Measurements from ENCODE around the gene THSD4.
A peak's percentile ranks its signal among the peaks of the same experiment; 100 is the strongest.

Gene THSD4

DNA sequence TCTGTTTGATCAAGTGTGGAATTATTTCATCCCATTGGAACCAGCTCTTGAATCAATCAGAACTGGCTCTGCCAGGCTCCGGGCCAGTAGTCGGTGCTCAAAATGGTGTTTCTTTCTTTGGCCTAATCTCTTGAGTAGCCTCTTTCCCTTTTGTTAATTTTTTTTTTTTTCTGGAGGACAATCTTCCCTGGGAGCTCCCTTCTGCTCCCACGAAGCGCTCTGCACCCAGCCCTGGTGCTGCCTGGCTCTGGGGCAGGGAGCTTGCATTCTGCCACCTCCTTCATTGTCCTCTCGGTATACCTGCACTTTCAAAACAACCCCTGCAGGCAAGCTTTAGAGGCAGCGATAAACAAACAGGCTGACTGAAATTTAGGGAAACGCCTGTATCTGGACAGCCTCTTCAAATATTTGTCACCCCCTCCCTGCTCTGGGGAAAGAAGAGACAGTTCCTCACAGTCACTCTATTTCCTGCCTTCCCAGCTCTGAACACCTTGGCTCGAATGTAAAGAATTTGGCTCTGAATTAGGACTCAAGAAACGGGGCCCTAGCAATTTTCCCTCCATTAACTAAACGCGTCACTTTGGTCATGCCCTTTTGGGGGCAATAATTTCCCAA is 1.1 kb upstream of the THSD4 start:
- Histone ChIP-seq H3K27me3 (ENCODE audit: control insufficient read depth in 1 of 2, insufficient read depth in 2 of 2, low read length in 2 of 2) (peaks cover 9 to 10% of the 10 kb centered on the region in 2 donors), H3K4me3 (ENCODE audit: low read depth in 1 of 2, low read length in 2 of 2) (no peak overlapping the region), H3K36me3 (ENCODE audit: insufficient read depth, low read length) (no peaks in the 10 kb centered on the region), H3K4me1 (ENCODE audit: insufficient read depth, low read length) (peaks cover 6% of the 10 kb centered on the region), H3K27ac (ENCODE audit: low read depth, low read length) (no peak overlapping the region), H3K9me3 (ENCODE audit: low read length) (no peaks in the 10 kb centered on the region), H3K9ac (ENCODE audit: low read length) (no peak overlapping the region)

DNA sequence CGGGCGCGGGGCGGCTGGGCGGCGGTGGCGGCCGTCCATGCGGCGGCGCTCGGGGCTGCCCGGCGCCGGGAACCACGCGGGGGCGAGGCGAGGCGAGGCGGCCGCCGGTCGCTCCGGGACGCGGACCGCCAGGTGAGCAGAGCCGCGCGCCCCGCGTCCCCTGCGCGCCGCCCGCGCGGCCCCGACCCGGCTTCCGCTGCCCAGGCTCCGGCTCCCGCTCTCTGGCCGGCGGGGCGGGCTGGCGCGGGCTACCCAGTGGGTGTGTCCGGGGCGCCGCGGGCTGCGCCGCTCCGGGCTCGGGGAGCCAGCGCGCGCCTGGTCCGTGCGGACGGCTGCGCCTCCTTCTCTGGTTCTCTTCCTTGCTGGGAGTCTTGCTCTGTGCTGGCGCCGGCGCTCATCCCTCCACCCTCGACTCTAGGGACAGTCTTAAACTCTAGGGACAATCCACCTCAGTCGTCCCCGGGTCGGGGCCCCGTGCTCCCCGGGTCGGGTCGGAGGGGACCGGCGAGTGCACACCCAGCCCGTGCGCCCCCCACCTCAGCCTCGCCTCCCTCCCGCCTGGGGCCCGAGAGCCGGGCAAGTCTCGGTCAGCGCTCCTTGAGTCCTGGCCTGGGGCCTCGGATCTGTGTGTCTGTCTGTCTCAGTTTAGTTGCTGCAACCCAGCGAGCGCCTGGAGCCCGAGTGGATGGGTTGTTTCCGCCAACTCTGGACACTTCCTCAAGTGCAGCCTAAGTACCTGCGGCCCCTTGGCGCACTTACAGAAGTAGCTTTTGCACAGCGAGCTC is 488 bp downstream of the THSD4 start:
- Histone ChIP-seq H3K36me3 (ENCODE audit: insufficient read depth, low read length) (no peaks in the 10 kb centered on the region), H3K27me3 (ENCODE audit: control insufficient read depth in 1 of 2, insufficient read depth in 2 of 2, low read length in 2 of 2) (peaks cover 9 to 10% of the 10 kb centered on the region in 2 donors), H3K9ac (ENCODE audit: low read length) (no peak overlapping the region), H3K27ac (ENCODE audit: low read depth, low read length) (no peak overlapping the region), H3K4me1 (ENCODE audit: insufficient read depth, low read length) (peaks cover 6% of the 10 kb centered on the region), H3K9me3 (ENCODE audit: low read length) (no peaks in the 10 kb centered on the region), H3K4me3 (ENCODE audit: low read depth in 1 of 2, low read length in 2 of 2) (peak overlapping the region; percentile 36 to 59)

DNA sequence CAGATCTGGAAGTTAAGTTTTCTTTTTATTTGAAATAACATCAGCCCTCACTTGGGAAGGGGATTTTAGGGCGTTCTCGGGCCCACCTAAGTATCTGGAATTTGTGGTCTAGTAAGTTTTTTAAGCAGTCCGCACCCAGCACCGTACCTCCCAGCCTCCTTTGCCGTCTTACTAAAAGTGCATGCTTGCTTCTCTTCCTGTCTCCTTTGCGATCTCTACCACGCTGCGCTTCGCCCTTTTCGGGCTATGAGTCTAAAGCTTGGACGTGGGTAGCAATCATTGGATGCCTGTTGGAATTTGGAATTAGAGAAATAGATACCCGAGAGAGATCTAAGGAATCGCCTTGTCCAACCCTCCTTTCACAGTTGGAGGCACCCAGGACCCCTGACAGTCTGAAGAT is 1.1 kb downstream of the THSD4 start:
- Histone ChIP-seq H3K9me3 (ENCODE audit: low read length) (no peaks in the 10 kb centered on the region), H3K27me3 (ENCODE audit: control insufficient read depth in 1 of 2, insufficient read depth in 2 of 2, low read length in 2 of 2) (peaks cover 9 to 10% of the 10 kb centered on the region in 2 donors), H3K9ac (ENCODE audit: low read length) (no peak overlapping the region), H3K4me1 (ENCODE audit: insufficient read depth, low read length) (peaks cover 6% of the 10 kb centered on the region), H3K36me3 (ENCODE audit: insufficient read depth, low read length) (no peaks in the 10 kb centered on the region), H3K27ac (ENCODE audit: low read depth, low read length) (no peak overlapping the region), H3K4me3 (ENCODE audit: low read depth in 1 of 2, low read length in 2 of 2) (no peak overlapping the region)

DNA sequence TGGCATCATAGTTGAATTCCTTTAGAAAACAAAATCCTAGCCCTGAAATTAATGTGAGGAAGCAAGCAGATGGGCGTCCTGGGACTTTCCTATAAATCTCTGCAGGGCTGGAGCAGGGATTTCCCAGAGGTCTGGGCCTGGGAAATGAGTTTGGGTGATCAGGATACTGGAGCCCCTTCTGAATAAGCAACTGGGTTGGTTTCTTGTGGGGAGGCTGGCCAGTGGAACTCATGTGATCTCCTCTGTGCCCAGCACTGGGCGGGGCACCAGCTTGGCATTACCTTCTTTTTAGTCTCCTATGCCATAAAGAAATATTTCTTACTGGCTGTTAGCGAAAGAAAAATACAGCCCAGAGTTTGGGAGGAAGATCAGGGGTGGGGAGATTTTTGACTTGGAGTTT is 1.7 kb downstream of the THSD4 start:
- Histone ChIP-seq H3K27me3 (ENCODE audit: control insufficient read depth in 1 of 2, insufficient read depth in 2 of 2, low read length in 2 of 2) (peaks cover 9 to 10% of the 10 kb centered on the region in 2 donors), H3K9ac (ENCODE audit: low read length) (no peak overlapping the region), H3K27ac (ENCODE audit: low read depth, low read length) (no peak overlapping the region), H3K4me3 (ENCODE audit: low read depth in 1 of 2, low read length in 2 of 2) (no peak overlapping the region), H3K4me1 (ENCODE audit: insufficient read depth, low read length) (peaks cover 6% of the 10 kb centered on the region), H3K36me3 (ENCODE audit: insufficient read depth, low read length) (no peaks in the 10 kb centered on the region), H3K9me3 (ENCODE audit: low read length) (no peaks in the 10 kb centered on the region)

DNA sequence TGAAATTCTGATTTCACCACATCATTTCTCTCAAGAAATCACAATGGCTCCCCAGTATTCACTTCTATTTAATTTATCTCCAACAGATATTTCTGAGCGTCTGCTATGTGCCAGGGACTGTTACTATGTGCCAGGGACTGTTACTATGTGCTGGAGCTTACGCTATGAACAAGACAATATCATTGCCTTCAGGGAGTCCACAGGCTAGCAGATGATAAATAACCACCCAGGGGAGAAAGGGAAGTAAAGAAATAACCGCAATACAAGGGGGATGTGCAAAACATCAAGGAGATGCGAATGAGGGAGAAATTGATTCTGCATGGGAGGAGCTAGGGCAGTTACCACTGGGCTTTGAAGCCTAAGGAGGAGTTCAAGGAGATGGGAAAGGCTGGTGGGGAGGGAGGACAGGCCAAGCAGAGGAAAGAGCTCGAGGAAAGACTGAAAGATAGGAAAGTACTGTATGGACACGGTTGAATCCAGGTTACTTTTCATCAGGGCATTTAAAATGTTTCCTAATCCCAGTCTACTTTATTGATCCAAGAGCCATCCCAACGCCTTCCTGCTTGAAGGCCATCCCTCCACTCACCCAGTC is 2.5 kb downstream of the THSD4 start:
- Histone ChIP-seq H3K27ac (ENCODE audit: low read depth, low read length) (no peak overlapping the region), H3K4me1 (ENCODE audit: insufficient read depth, low read length) (peaks cover 6% of the 10 kb centered on the region), H3K9ac (ENCODE audit: low read length) (no peak overlapping the region), H3K27me3 (ENCODE audit: control insufficient read depth in 1 of 2, insufficient read depth in 2 of 2, low read length in 2 of 2) (peaks cover 9 to 10% of the 10 kb centered on the region in 2 donors), H3K36me3 (ENCODE audit: insufficient read depth, low read length) (no peaks in the 10 kb centered on the region), H3K9me3 (ENCODE audit: low read length) (no peaks in the 10 kb centered on the region), H3K4me3 (ENCODE audit: low read depth in 1 of 2, low read length in 2 of 2) (no peak overlapping the region)

DNA sequence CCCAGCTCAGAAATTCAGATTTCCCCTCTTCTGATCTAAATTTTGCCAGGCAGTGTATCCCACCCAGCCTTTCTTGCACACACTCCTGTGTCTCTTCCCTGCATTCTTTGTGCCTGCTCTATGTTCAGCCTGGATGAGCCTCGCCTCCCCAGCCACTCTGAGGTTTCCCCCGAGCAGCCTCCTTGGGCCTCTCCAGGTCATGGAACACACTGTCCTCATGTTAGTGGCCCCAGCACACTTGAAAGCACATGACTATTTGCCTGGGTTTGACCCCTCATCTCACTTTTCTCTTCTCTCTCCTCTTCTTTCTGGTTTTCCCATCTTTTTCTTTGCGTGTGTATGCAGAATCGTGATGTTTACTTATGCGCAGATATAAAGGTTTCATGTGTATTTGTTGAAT is 3.1 kb downstream of the THSD4 start:
- Histone ChIP-seq H3K9ac (ENCODE audit: low read length) (no peak overlapping the region), H3K27ac (ENCODE audit: low read depth, low read length) (no peak overlapping the region), H3K27me3 (ENCODE audit: control insufficient read depth in 1 of 2, insufficient read depth in 2 of 2, low read length in 2 of 2) (peaks cover 9 to 10% of the 10 kb centered on the region in 2 donors), H3K4me1 (ENCODE audit: insufficient read depth, low read length) (peaks cover 6% of the 10 kb centered on the region), H3K9me3 (ENCODE audit: low read length) (no peaks in the 10 kb centered on the region), H3K4me3 (ENCODE audit: low read depth in 1 of 2, low read length in 2 of 2) (no peak overlapping the region), H3K36me3 (ENCODE audit: insufficient read depth, low read length) (no peaks in the 10 kb centered on the region)

DNA sequence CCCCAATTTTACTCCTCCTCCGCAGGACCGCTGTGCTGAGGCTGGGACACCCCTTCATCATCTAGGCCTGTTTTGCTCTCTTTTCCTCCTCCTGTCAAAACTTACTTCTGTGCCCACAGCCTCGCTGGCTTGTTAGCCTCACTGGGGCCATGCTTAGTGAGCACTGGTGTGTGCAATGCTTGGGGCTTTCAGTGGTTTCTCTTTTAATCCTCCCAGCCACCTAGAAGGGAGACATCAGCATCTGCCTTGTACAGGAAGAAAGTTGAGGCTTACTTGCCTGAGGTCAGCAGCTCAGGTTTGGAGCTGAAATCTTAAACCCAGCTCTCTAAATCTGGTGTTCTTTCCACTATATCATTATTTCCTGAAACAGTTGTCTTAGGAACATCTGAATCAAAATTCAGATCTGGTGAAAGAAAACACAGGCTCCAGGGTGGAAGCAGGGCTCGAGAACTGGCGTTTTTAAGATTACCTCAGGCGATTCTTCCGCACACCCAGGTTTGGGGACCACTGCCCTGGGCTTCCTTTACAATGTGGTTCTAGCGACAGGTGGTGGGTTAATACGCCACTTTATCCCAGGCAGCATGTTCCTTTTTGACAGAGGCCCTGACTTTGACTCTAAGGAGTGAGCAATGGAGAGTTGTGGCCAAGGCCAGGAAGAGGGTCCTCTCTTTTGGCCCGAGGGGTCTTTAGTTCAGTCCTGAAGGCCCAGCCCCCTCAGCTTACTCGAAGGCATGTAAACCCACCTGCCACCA is 3.8 kb downstream of the THSD4 start:
- peaks cover 9 to 10% of the 10 kb centered on the region in 2 donors for H3K27me3 ChIP-seq (ENCODE audit: control insufficient read depth in 1 of 2, insufficient read depth in 2 of 2, low read length in 2 of 2)
- H3K27ac ChIP-seq (ENCODE audit: low read depth, low read length), result no peak overlapping the region
- H3K9ac ChIP-seq (ENCODE audit: low read length), result no peak overlapping the region
- no peak overlapping the region for H3K4me3 ChIP-seq (ENCODE audit: low read depth in 1 of 2, low read length in 2 of 2)
- H3K4me1 ChIP-seq (ENCODE audit: insufficient read depth, low read length), result peaks cover 6% of the 10 kb centered on the region
- no peaks in the 10 kb centered on the region for H3K9me3 ChIP-seq (ENCODE audit: low read length)
- H3K36me3 ChIP-seq (ENCODE audit: insufficient read depth, low read length), result no peaks in the 10 kb centered on the region

DNA sequence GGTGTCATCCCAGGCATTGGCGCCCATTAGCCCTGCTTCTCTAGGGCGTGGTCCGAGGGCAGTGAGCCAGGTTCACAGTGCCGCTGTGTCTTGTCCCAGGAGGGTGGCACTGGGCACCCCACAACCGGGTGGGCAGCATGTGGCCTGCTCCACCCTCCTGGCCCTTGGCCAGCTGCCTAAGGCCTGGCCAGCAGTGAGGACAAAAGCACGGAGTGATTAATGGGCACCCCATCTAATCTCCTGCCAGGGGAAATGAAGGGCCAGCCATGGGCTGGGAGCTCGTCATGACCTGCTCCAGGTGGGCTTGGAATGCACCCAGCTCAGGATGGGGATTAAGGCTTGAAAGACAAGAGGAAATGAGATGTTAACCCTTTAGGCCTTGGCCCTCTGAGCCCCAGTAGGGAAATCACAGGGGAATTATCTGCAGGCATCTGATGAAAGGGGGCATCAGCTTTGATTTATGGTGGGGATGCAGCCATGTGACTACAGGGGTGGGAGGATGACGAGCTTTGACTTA is 5.2 kb downstream of the THSD4 start:
- Histone ChIP-seq H3K9ac (ENCODE audit: low read length) (no peak overlapping the region), H3K27ac (ENCODE audit: low read depth, low read length) (no peak overlapping the region), H3K9me3 (ENCODE audit: low read length) (no peaks in the 10 kb centered on the region), H3K4me1 (ENCODE audit: insufficient read depth, low read length) (peaks cover 13% of the 10 kb centered on the region), H3K36me3 (ENCODE audit: insufficient read depth, low read length) (no peaks in the 10 kb centered on the region), H3K27me3 (ENCODE audit: control insufficient read depth in 1 of 2, insufficient read depth in 2 of 2, low read length in 2 of 2) (peaks cover 9 to 10% of the 10 kb centered on the region in 2 donors), H3K4me3 (ENCODE audit: low read depth in 1 of 2, low read length in 2 of 2) (no peak overlapping the region)

DNA sequence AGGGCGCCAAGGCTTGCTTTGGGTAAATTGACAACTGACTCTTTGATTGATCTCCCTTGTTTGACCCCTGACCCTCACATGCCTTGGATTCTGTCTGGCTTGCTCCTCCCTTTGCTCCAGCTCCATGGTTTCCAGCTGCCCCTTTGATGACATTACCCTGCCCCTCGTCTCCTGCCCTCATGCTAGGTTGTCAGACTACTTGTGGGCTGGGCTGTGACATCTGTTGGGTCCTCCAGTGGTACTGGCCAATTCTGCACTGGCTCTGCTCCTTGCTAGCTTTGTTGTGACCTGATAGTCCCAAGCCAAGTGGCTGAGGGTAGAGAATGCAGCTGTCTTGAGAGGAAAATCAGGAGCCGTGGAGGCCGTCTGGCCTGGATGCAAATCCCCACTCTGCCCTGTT is 6.2 kb downstream of the THSD4 start:
- Histone ChIP-seq H3K4me3 (ENCODE audit: low read depth in 1 of 2, low read length in 2 of 2) (no peak overlapping the region), H3K27ac (ENCODE audit: low read depth, low read length) (no peak overlapping the region), H3K27me3 (ENCODE audit: control insufficient read depth in 1 of 2, insufficient read depth in 2 of 2, low read length in 2 of 2) (peaks cover 2 to 6% of the 10 kb centered on the region in 2 donors), H3K9ac (ENCODE audit: low read length) (no peak overlapping the region), H3K4me1 (ENCODE audit: insufficient read depth, low read length) (peaks cover 14% of the 10 kb centered on the region), H3K36me3 (ENCODE audit: insufficient read depth, low read length) (no peaks in the 10 kb centered on the region), H3K9me3 (ENCODE audit: low read length) (no peaks in the 10 kb centered on the region)

DNA sequence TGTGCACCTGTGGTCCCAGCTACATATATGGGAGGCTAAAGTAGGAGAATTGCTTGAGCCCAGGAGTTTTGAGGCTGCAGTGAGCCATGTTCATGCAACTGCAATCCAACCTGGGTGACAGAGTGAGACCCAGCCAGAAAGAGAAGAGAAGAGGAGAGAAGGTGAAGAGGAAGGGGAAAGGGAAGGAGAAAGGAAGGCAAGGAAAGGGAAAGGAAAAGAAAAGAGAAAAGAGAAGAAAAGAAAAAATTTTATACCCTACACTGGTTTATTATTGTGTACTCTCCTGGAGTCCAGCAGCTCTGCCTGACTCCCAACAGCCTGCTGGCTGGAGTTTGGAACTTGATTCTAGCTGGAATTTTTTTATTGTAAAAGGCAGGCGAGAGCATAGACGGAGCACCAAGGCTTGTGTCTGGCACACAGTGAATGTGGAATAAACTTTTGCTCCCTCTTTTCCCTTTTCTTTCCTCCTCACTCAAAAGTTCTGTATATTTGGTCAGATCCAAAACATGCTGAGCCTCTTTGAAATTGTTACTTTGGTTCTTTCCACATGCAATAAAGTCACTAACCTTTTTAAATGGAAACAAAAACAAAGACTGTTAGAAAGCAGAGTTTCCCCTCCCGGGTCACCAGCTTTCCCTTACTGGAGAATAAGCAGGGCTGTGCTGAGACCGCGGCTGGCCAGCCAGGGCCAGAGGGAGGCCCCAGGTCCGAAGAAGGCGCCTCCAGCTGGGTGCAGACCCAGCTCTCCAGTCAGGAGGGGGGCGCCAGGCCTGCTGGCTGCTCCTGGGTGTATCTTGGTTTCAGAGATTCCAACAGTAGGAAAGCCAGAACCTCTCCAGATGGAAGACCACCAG is 9.9 kb downstream of the THSD4 start:
- H3K4me3 ChIP-seq (ENCODE audit: low read depth in 1 of 2, low read length in 2 of 2), result no peak overlapping the region
- no peaks in the 10 kb centered on the region for H3K27me3 ChIP-seq (ENCODE audit: control insufficient read depth in 1 of 2, insufficient read depth in 2 of 2, low read length in 2 of 2)
- H3K9ac ChIP-seq (ENCODE audit: low read length), result no peak overlapping the region
- H3K27ac ChIP-seq (ENCODE audit: low read depth, low read length), result peak overlapping the region; percentile 28
- H3K4me1 ChIP-seq (ENCODE audit: insufficient read depth, low read length), result peaks cover 14% of the 10 kb centered on the region
- no peaks in the 10 kb centered on the region for H3K36me3 ChIP-seq (ENCODE audit: insufficient read depth, low read length)
- no peaks in the 10 kb centered on the region for H3K9me3 ChIP-seq (ENCODE audit: low read length)

Data from muscle layer of colon (tissue), 2 donors.